ENCODE data around the gene USP48. TPM values are rescaled to one million over a fixed set of nuclear protein-coding genes. Genes with fewer than 3 reads are reported as not detected.
A peak's percentile ranks its signal among the peaks of the same experiment; 100 is the strongest.

USP48 gene
- total and polyA plus RNA-seq, 10 of the 15 experiments (the other 5 are each of a cell fraction or from before 2014, with no cell fraction given), result 21.2 to 115 (median 75.5) TPM

GRCh38 chr1:21701401-21701800 lies 81.5 kb downstream of the USP48 start (continued):
- no peak for TF ChIP-seq ZBTB40 (IDR thresholded peaks at IDR 0.05; ENCODE audit: borderline replicate concordance)
- TF ChIP-seq SUZ12 (IDR thresholded peaks at IDR 0.05; ENCODE audit: unreplicated experiment), result no peak
- TF ChIP-seq YBX1 (IDR thresholded peaks at IDR 0.05), result no peak
- TF ChIP-seq BACH1 (IDR thresholded peaks at IDR 0.05; ENCODE audit: borderline replicate concordance), result no peak

GRCh38 chr1:21700094-21700493 lies 82.9 kb downstream of the USP48 start:
- no peaks in the 10 kb centered on the region for H4K20me1 ChIP-seq (ENCODE audit: control insufficient read depth, insufficient read depth)
- WGBS (ENCODE audit: insufficient coverage, insufficient replicate concordance, low lambda C conversion rate, missing lambda C conversion rate), result 15% methylated on average over 4 of the region's 4 CpGs
- no peak overlapping the region for H3K4me2 ChIP-seq (ENCODE audit: control insufficient read depth, insufficient read depth)
- no peaks in the 10 kb centered on the region for H3K9me3 ChIP-seq (replicated peaks; ENCODE audit: control insufficient read depth, insufficient read depth, low read length)
- BruUV-seq (replicated peaks), result TSS peak; percentile 45
- no peak for FAIRE-seq
- H3K79me2 ChIP-seq (ENCODE audit: control insufficient read depth, insufficient read depth, low read length), result no peaks in the 10 kb centered on the region; the same call in 1 of the 2 replicates
- intact Hi-C loops (cut with micrococcal nuclease; ENCODE audit: unreplicated experiment), result loop anchor here (5.0 kb wide), 2 partner anchors 82 to 262 kb away; partner anchors contain the start of gene USP48
- H3K4me1 ChIP-seq (ENCODE audit: control insufficient read depth, insufficient read depth, low read length), result no peaks in the 10 kb centered on the region
- TF ChIP-seq KLF5 (IDR thresholded peaks at IDR 0.05; ENCODE audit: partially characterized antibody), result no peak
- TF ChIP-seq RUNX3 (IDR thresholded peaks at IDR 0.05; ENCODE audit: low read length), result peak; percentile 47; the same call in 1 of the 2 replicates
- no peak overlapping the region for H2AFZ ChIP-seq (ENCODE audit: control insufficient read depth, low read depth, low read length)
- no peak overlapping the region for H3K9ac ChIP-seq (ENCODE audit: control insufficient read depth, insufficient read depth, low read length)
- SMC1A ChIA-PET (ENCODE audit: uncharacterized antibody, unreplicated experiment), result no interaction called here
- ATAC-seq, result no peak
- no peaks in the 10 kb centered on the region for H3K27me3 ChIP-seq (replicated peaks in 1 of 2; ENCODE audit: control insufficient read depth in 2 of 2, insufficient read depth in 2 of 2, low read length in 1 of 2)
- CTCF ChIA-PET, result no interaction called here
- no peak overlapping the region for H3K4me3 ChIP-seq
- H3K27ac ChIP-seq (ENCODE audit: control insufficient read depth, insufficient read depth), result no peak overlapping the region
- POLR2A ChIA-PET, result no interaction called here
- no peak for DNase-seq (ENCODE audit: low read depth, low spot score)
- in situ Hi-C loops (cut with MboI), result loop anchor here (25.0 kb wide), 1 partner anchor 938 kb away; no protein-coding TSS in a partner anchor
- H3K36me3 ChIP-seq (ENCODE audit: control insufficient read depth in 2 of 2, insufficient read depth in 2 of 2, low read length in 1 of 2), result peaks cover 9 to 34% of the 10 kb centered on the region in 2 experiments
- RAD21 ChIA-PET (ENCODE audit: unreplicated experiment), result no interaction called here

All from GM12878 (cell line).